Epidermal melanocyte (primary cell): Measurements from ENCODE around the gene CXXC5.

Experiments
- DNase-seq: peaks from one replicate; pipeline ENCODE4 v3.0.0; 2011; ENCODE audit warnings: low spot score; ENCODE audit not compliant: insufficient read length

The CXXC5 gene

GRCh38 chr5:139638090-139638735, 9.9 kb upstream of the CXXC5 start:
- DNase-seq, result peak; percentile 77

- DNase-seq, result no peak
Observed at GRCh38 chr5:139638736-139639618, 9.2 kb upstream of the CXXC5 start.

GRCh38 chr5:139639619-139640380, 8.3 kb upstream of the CXXC5 start:
- DNase-seq, result no peak

GRCh38 chr5:139640421-139641115, 7.6 kb upstream of the CXXC5 start:
- DNase-seq, result peak; percentile 4

GRCh38 chr5:139641116-139642080, 6.8 kb upstream of the CXXC5 start:
- peak; percentile 14 for DNase-seq

- no peak for DNase-seq
Observed at GRCh38 chr5:139642213-139642612, 5.9 kb upstream of the CXXC5 start.

GRCh38 chr5:139642891-139643871, 5.0 kb upstream of the CXXC5 start:
- DNase-seq, result no peak

GRCh38 chr5:139644001-139644456, 4.1 kb upstream of the CXXC5 start:
- DNase-seq, result no peak

- no peak for DNase-seq
Observed at GRCh38 chr5:139644646-139645429, 3.3 kb upstream of the CXXC5 start.

GRCh38 chr5:139645430-139645871, 2.7 kb upstream of the CXXC5 start:
- DNase-seq, result no peak

GRCh38 chr5:139646111-139646510, 2.0 kb upstream of the CXXC5 start:
- DNase-seq, result no peak

- no peak for DNase-seq
Observed at GRCh38 chr5:139646912-139647505, 1.1 kb upstream of the CXXC5 start.

- no peak for DNase-seq
Observed at GRCh38 chr5:139647506-139648204, 494 bp upstream of the CXXC5 start.

- DNase-seq, result no peak
Observed at GRCh38 chr5:139649082-139649991, 1.2 kb downstream of the CXXC5 start.

GRCh38 chr5:139650031-139650688, 2.0 kb downstream of the CXXC5 start:
- DNase-seq, result no peak

GRCh38 chr5:139650689-139651042, 2.5 kb downstream of the CXXC5 start:
- no peak for DNase-seq
